NCI-H1417 (cell line): ENCODE measurements around the gene RTRAF.

ENCODE experiments used
- DNase-seq, 3 experiments: peaks; one replicate each; lab custom pipeline; 2025; lab: John Stamatoyannopoulos, UW

The RTRAF gene

GRCh38 chr14:51989293-51990234 is at the start of gene RTRAF:
RTRAF (plus strand) TSS chr14:51989546; CDS start chr14:51989640, 94 bp downstream.
- DNase-seq: peak; percentile 96 to 97 (median 97)

GRCh38 chr14:51939755-51940301 is 49.5 kb upstream of the RTRAF start:
- no peak for DNase-seq

GRCh38 chr14:51942971-51943370 is 46.4 kb upstream of the RTRAF start:
- no peak for DNase-seq

GRCh38 chr14:51950007-51950406 is 39.3 kb upstream of the RTRAF start:
- DNase-seq: no peak

- DNase-seq: no peak
Measured at GRCh38 chr14:51951656-51952055, 37.7 kb upstream of the RTRAF start.

GRCh38 chr14:51954031-51954430 is 35.3 kb upstream of the RTRAF start:
- peak in 2 of 3 experiments; percentile 68 to 96 for DNase-seq

- peak in 1 of 3 experiments; percentile 57 for DNase-seq
Measured at GRCh38 chr14:51954657-51955056, 34.7 kb upstream of the RTRAF start.

GRCh38 chr14:51957950-51958349 is 31.4 kb upstream of the RTRAF start:
- no peak for DNase-seq

- DNase-seq: no peak
Measured at GRCh38 chr14:51959928-51960327, 29.4 kb upstream of the RTRAF start.

GRCh38 chr14:51960866-51961265 is 28.5 kb upstream of the RTRAF start:
- peak in 1 of 3 experiments; percentile 75 for DNase-seq

GRCh38 chr14:51962711-51963110 is 26.6 kb upstream of the RTRAF start:
- peak in 1 of 3 experiments; percentile 63 for DNase-seq

GRCh38 chr14:51963286-51963685 is 26.1 kb upstream of the RTRAF start:
- DNase-seq: peak in 1 of 3 experiments; percentile 46

GRCh38 chr14:51967521-51967920 is 21.8 kb upstream of the RTRAF start:
- no peak for DNase-seq

- no peak for DNase-seq
Measured at GRCh38 chr14:51969852-51970540, 19.4 kb upstream of the RTRAF start.

- DNase-seq: no peak
Measured at GRCh38 chr14:51972566-51972965, 16.8 kb upstream of the RTRAF start.

- no peak for DNase-seq
Measured at GRCh38 chr14:51977075-51977474, 12.3 kb upstream of the RTRAF start.

- no peak for DNase-seq
Measured at GRCh38 chr14:51978681-51979085, 10.7 kb upstream of the RTRAF start.

- peak; percentile 83 to 94 (median 88) for DNase-seq
Measured at GRCh38 chr14:51979088-51979709, 10.1 kb upstream of the RTRAF start.

- no peak for DNase-seq
Measured at GRCh38 chr14:51981218-51981854, 8.0 kb upstream of the RTRAF start.

GRCh38 chr14:51988221-51988620 is 1.1 kb upstream of the RTRAF start:
- DNase-seq: no peak

GRCh38 chr14:51990488-51990887 is 1.1 kb downstream of the RTRAF start:
- no peak for DNase-seq
